B cell (primary cell): ENCODE measurements around the gene SRXN1.

Experiments
- CTCF ChIP-seq: fragments of 200-600 bp; IDR thresholded peaks from one replicate; pipeline ENCODE4 v1.8.0; 2022; ENCODE audit warnings: antibody characterized with exemption, mild to moderate bottlenecking
- EZH2 ChIP-seq: IDR thresholded peaks from 2 replicates; pipeline ENCODE4 v1.6.1; 2012; ENCODE audit warnings: borderline replicate concordance, low read depth, mild to moderate bottlenecking, moderate library complexity, low read length; ENCODE audit not compliant: insufficient read depth, poor library complexity, severe bottlenecking

- no peak for TF ChIP-seq CTCF
- TF ChIP-seq EZH2 = no peak
Observed at GRCh38 chr20:611843-612185, 41.2 kb downstream of the SRXN1 start.
